ENCODE data around the gene JMJD8.
A peak's percentile ranks its signal among the peaks of the same experiment; 100 is the strongest.

The JMJD8 gene

GRCh38 chr16:706189-707061, 22.3 kb upstream of the JMJD8 start:
- Mint-ChIP-seq H3K27me3 (peaks cover 90% of the 10 kb centered on the region), H3K36me3 (no peaks in the 10 kb centered on the region), H3K27ac (no peak overlapping the region), H3K4me1 (peaks cover 12% of the 10 kb centered on the region), H3K4me3 (peak overlapping the region; percentile 9), H3K9me3 (no peaks in the 10 kb centered on the region)
- no peak for ATAC-seq

- H3K27me3 Mint-ChIP-seq = peaks cover 87% of the 10 kb centered on the region
- H3K36me3 Mint-ChIP-seq = no peaks in the 10 kb centered on the region
- no peak within 1 kb of the TSS for H3K27ac Mint-ChIP-seq
- H3K9me3 Mint-ChIP-seq = no peaks in the 10 kb centered on the region
- peak within 1 kb of the TSS; percentile 9 for H3K4me3 Mint-ChIP-seq
- H3K4me1 Mint-ChIP-seq = peaks cover 12% of the 10 kb centered on the region
- ATAC-seq = no peak
Observed at GRCh38 chr16:705431-706188, 21.5 kb upstream of the JMJD8 start, which contains the start of gene FBXL16. Gene FBXL16, minus strand, starts transcription at chr16:705801. Its CDS starts 8,396 bp downstream, at chr16:697405.

- Mint-ChIP-seq H3K36me3 (no peaks in the 10 kb centered on the region), H3K9me3 (no peaks in the 10 kb centered on the region), H3K4me3 (no peak overlapping the region), H3K27me3 (peaks cover 79% of the 10 kb centered on the region), H3K27ac (no peak overlapping the region), H3K4me1 (peaks cover 12% of the 10 kb centered on the region)
- ATAC-seq = no peak
Observed at GRCh38 chr16:704552-705380, 20.6 kb upstream of the JMJD8 start.

- Mint-ChIP-seq H3K36me3 (no peaks in the 10 kb centered on the region), H3K9me3 (no peaks in the 10 kb centered on the region), H3K27me3 (peaks cover 72% of the 10 kb centered on the region), H3K4me1 (peaks cover 17% of the 10 kb centered on the region), H3K4me3 (no peak overlapping the region), H3K27ac (no peak overlapping the region)
- no peak for ATAC-seq
Observed at GRCh38 chr16:704047-704446, 19.9 kb upstream of the JMJD8 start.

- Mint-ChIP-seq H3K4me1 (peaks cover 17% of the 10 kb centered on the region), H3K27ac (no peak overlapping the region), H3K9me3 (no peaks in the 10 kb centered on the region), H3K36me3 (no peaks in the 10 kb centered on the region), H3K27me3 (peaks cover 72% of the 10 kb centered on the region), H3K4me3 (no peak overlapping the region)
- no peak for ATAC-seq
Observed at GRCh38 chr16:703406-703805, 19.3 kb upstream of the JMJD8 start.

GRCh38 chr16:702341-702740, 18.2 kb upstream of the JMJD8 start:
- Mint-ChIP-seq H3K4me1 (peaks cover 17% of the 10 kb centered on the region), H3K4me3 (no peak overlapping the region), H3K27ac (no peak overlapping the region), H3K27me3 (peaks cover 67% of the 10 kb centered on the region), H3K9me3 (no peaks in the 10 kb centered on the region), H3K36me3 (no peaks in the 10 kb centered on the region)
- no peak for ATAC-seq

GRCh38 chr16:700684-701584, 16.8 kb upstream of the JMJD8 start:
- Mint-ChIP-seq H3K4me3 (no peak overlapping the region), H3K27me3 (peaks cover 65% of the 10 kb centered on the region), H3K36me3 (no peaks in the 10 kb centered on the region), H3K27ac (no peak overlapping the region), H3K9me3 (no peaks in the 10 kb centered on the region), H3K4me1 (peaks cover 15% of the 10 kb centered on the region)
- no peak for ATAC-seq

GRCh38 chr16:698911-699671, 15.0 kb upstream of the JMJD8 start:
- Mint-ChIP-seq H3K27ac (no peak overlapping the region), H3K36me3 (no peaks in the 10 kb centered on the region), H3K4me3 (no peak overlapping the region), H3K27me3 (peaks cover 63% of the 10 kb centered on the region), H3K4me1 (peaks cover 28% of the 10 kb centered on the region), H3K9me3 (no peaks in the 10 kb centered on the region)
- ATAC-seq = no peak

- ATAC-seq = peak; percentile 84
- Mint-ChIP-seq H3K4me1 (peaks cover 36% of the 10 kb centered on the region), H3K27ac (peak overlapping the region; percentile 44), H3K4me3 (peak overlapping the region; percentile 72), H3K36me3 (no peaks in the 10 kb centered on the region), H3K9me3 (peaks cover 5% of the 10 kb centered on the region), H3K27me3 (peaks cover 41% of the 10 kb centered on the region)
Observed at GRCh38 chr16:695355-696089, 11.4 kb upstream of the JMJD8 start.

GRCh38 chr16:694863-695354, 10.8 kb upstream of the JMJD8 start:
- Mint-ChIP-seq H3K4me1 (peaks cover 39% of the 10 kb centered on the region), H3K36me3 (no peaks in the 10 kb centered on the region), H3K9me3 (peaks cover 5% of the 10 kb centered on the region), H3K27me3 (peaks cover 41% of the 10 kb centered on the region), H3K4me3 (peak overlapping the region; percentile 38), H3K27ac (no peak overlapping the region)
- no peak for ATAC-seq

- peaks cover 41% of the 10 kb centered on the region for H3K4me1 Mint-ChIP-seq
- H3K27me3 Mint-ChIP-seq = peaks cover 41% of the 10 kb centered on the region
- no peak for ATAC-seq
- H3K36me3 Mint-ChIP-seq = no peaks in the 10 kb centered on the region
- H3K27ac Mint-ChIP-seq = no peak overlapping the region
- peaks cover 5% of the 10 kb centered on the region for H3K9me3 Mint-ChIP-seq
- H3K4me3 Mint-ChIP-seq = peak overlapping the region; percentile 67
Observed at GRCh38 chr16:694187-694862, 10.2 kb upstream of the JMJD8 start.

GRCh38 chr16:693766-694165, 9.6 kb upstream of the JMJD8 start:
- ATAC-seq = peak; percentile 3
- Mint-ChIP-seq H3K9me3 (peaks cover 5% of the 10 kb centered on the region), H3K4me3 (peak overlapping the region; percentile 69), H3K27ac (no peak overlapping the region), H3K4me1 (peaks cover 44% of the 10 kb centered on the region), H3K36me3 (no peaks in the 10 kb centered on the region), H3K27me3 (peaks cover 38% of the 10 kb centered on the region)
